Right renal cortex interstitium (tissue), 3 donors: ENCODE measurements around the gene CPT1C. TPM values are rescaled to one million over a fixed set of nuclear protein-coding genes. Genes with fewer than 3 reads are reported as not detected.
"Not testable (repeated sequence)": the region's sequence is repeated elsewhere in the genome, so short reads cannot be mapped to it uniquely, and the experiment has no call there.

Source experiments
- DNase-seq, 3 donors: peaks; one replicate each; pipeline ENCODE4 v3.0.0-alpha.2; 2013; ENCODE audit warnings: low read depth in 3 of 3, low spot score in 2 of 3
- polyA plus RNA-seq, 3 donors: library from polyadenylated mRNA; unstranded; fragments of 120-200 nt; gene quantifications; one replicate each; pipeline ENCODE4 v1.2.1, GENCODE V29; 2013; ENCODE audit not compliant: insufficient read length in 3 of 3

Gene CPT1C
- polyA plus RNA-seq, 3 donors: 8.0 to 10.9 (median 9.0) TPM

GRCh38 chr19:49696865-49697264, 5.9 kb downstream of the CPT1C start:
- DNase-seq: no peak

GRCh38 chr19:49699364-49699763, 8.4 kb downstream of the CPT1C start:
- DNase-seq: no peak

GRCh38 chr19:49700563-49700962, 9.6 kb downstream of the CPT1C start:
- DNase-seq: no peak

- no peak for DNase-seq
These were observed 10.4 kb downstream of the CPT1C start for GRCh38 chr19:49701271-49701786.

GRCh38 chr19:49704888-49705642, 14.1 kb downstream of the CPT1C start:
- DNase-seq: no peak

- DNase-seq: no peak
These were observed 15.0 kb downstream of the CPT1C start for GRCh38 chr19:49705919-49706318.

GRCh38 chr19:49710372-49710951, 19.5 kb downstream of the CPT1C start:
- DNase-seq: no peak

- DNase-seq: no peak
These were observed 21.5 kb downstream of the CPT1C start for GRCh38 chr19:49712397-49712859.

GRCh38 chr19:49713236-49713845, 22.4 kb downstream of the CPT1C start:
- no peak for DNase-seq

GRCh38 chr19:49716154-49716553, 25.2 kb downstream of the CPT1C start:
- no peak for DNase-seq

- no peak for DNase-seq
These were observed 27.6 kb downstream of the CPT1C start for GRCh38 chr19:49718511-49718910.

GRCh38 chr19:49718991-49719390, 28.1 kb downstream of the CPT1C start:
- no peak for DNase-seq

- not testable (repeated sequence) for DNase-seq
These were observed 28.5 kb downstream of the CPT1C start for GRCh38 chr19:49719420-49719819.

- DNase-seq: peak in 1 of 3 donors; percentile 12
These were observed 36.5 kb downstream of the CPT1C start for GRCh38 chr19:49727217-49728030.

GRCh38 chr19:49730166-49730565, 39.2 kb downstream of the CPT1C start:
- no peak for DNase-seq

- no peak for DNase-seq
These were observed 47.4 kb downstream of the CPT1C start for GRCh38 chr19:49738268-49738667.

- DNase-seq: no peak
These were observed 48.2 kb downstream of the CPT1C start for GRCh38 chr19:49739098-49739497.

- DNase-seq: no peak
These were observed 49.0 kb downstream of the CPT1C start for GRCh38 chr19:49739933-49740332.

GRCh38 chr19:49741210-49741844, 50.4 kb downstream of the CPT1C start:
- DNase-seq: no peak

GRCh38 chr19:49744946-49745381, 54.0 kb downstream of the CPT1C start:
- no peak for DNase-seq
